NCI-H2029 treated with DMSO at 0.1 percent for 48 hours (cell line): ENCODE data around the gene SDR39U1.

Experiments
- DNase-seq: peaks from one replicate; lab custom pipeline; 2025; lab: John Stamatoyannopoulos, UW

The SDR39U1 gene

DNA sequence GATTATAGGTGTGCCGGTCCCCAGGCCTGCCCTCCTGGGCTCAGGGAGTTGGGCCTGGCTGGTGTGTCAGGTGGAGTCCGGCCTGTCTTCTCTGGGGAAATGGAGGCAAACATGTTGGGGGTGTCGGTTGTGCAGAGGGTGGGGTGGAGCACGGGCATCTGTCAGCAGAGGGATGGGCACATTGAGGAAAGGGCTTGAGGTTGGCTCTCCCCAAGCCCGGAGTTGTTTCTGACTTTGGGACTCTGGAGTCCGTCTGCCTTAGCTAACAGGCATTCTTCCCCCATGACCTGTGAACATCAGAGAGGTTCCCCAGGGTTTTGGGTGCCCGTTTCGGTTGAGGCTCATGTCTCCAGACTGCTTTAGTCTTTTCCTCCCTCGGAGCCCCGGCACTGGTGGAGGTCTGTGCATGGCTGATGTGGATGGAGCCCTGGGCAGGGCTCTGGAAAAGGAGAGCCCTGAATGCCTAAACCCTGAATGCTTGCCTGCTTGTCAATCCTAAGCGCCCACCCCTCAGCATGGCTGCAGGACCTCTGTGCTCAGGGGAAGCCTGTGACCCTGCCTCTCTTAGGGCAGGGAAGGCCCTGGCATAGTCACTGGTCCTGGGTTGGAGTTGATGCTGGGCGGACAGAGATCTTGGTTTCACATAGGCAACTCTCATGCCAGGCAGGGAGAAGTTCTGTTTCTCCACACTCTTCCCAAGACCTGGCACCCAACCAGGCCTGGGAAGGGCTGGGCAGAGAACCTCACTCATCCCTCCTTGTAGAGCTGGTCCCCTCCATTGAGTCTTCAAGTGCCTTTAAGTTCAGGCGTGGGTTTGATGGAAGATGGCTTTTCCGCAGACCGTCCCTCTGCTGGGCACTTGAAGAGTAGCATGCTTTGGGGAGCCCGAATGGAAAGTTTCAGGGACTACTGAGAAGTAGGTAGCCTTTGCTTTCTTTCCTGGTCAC, 30.9 kb downstream of the SDR39U1 start:
- DNase-seq, result no peak

DNA sequence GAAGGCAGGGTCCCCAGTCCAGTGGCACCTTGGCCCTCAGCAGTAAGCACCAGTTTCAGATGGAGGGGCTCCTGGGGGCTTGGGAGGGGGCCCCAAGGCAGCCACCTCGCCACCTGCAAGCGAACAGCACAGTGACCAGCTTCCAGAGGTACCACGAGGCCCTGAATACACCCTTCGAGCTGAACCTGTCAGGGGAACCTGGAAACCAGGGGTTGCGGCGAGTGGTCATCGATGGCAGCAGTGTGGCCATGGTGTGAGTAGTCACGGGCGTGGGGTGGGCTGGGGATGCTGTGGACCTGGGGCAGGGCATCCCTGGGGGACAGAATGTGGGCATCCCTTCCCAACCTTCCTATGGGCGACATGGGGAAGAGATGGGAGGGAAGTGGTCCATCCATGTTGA, 32.6 kb downstream of the SDR39U1 start:
- no peak for DNase-seq

DNA sequence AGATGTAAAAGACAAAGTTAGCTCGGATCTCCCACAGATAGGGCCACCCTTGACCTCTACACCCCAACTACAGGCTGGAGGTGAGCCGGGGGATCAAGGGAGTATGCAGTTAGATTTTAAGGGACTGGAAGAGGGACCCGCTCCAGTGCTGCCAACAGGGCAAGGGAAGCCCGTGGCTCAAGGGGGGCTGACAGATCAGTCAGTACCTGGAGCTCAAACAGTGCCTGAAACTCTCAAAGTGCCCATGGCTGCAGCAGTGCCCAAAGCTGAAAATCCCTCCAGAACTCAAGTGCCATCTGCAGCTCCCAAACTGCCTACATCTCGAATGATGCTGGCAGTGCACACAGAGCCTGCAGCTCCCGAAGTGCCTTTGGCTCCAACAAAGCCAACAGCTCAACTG, 33.4 kb downstream of the SDR39U1 start:
- no peak for DNase-seq

- DNase-seq, result no peak
These were observed 33.8 kb downstream of the SDR39U1 start for GRCh38 chr14:24408764-24409163.

DNA sequence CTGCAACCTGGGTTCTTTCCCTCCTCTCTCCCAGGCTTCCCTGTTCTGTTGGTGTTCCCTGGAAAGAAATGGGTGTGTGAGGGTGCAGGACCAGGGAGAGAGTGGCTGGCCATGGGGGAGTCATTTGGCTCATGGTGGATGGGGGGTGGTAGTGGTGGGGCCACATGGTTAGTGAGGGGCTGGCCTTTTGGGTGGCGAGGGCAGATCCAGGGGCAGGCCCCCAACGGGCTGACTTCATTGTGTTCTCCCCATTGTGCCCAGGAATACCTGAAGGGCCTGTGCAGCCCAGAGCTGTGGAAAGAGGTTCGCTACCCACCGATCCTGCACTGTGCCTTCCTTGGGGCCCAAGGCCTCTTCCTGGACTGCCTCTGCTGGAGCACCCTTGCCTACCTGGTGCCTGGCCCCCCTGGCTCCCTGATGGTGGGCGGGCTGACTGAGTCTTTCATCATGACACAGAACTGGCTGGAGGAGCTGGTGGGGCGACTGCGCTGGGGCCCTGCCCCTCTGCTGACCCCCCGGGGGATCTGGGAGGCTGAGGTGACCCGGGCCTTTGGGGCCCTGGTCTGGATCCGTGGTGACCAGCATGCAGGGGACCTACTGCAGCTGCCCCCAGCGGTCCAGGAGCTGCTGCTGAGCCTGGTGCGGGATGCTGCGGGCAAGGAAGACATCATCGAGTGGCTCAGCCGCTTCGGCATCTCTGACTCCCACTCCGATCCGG, 34.8 kb downstream of the SDR39U1 start:
- DNase-seq, result no peak

DNA sequence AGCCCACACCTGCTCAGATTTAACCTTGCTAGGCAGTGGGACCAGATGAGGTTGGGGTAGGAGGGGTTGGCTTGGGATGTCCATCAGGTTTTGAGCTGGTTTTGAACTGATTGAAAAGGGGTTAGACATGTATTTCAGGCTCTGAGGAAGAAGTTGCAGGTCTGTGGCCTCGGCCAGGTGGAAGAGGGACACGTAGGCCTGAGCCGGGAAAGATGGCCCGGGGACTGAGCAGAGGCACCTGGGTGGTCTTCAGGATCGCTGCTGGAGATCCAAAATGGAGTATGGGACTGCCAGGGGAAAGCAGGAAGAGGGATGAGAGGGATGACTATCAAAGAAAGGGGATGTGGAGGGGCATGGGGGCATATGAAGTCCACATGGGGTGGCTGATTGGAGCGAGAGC, 36.2 kb downstream of the SDR39U1 start:
- no peak for DNase-seq

DNA sequence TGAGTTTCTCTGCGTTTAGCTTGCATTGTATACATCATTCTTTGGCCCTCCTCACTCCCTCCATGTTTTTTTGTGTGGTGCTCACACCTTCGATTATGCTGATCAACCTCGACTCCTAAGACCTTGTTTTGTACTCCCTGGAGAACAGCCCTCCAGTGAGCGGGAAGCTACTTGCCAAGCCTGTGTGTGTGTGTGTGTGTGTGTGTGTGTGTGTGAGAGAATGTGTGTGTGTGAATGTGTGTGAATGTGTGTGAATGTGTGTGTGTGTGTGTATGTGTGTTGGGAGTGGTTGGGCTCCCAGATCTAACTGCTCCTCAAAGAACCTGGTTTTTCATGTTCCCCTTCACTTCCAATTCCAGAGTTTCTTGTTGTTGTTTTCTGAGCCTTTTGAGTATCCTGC, 37.8 kb downstream of the SDR39U1 start:
- no peak for DNase-seq

- no peak for DNase-seq
These were observed 39.1 kb downstream of the SDR39U1 start for GRCh38 chr14:24403294-24403998.

DNA sequence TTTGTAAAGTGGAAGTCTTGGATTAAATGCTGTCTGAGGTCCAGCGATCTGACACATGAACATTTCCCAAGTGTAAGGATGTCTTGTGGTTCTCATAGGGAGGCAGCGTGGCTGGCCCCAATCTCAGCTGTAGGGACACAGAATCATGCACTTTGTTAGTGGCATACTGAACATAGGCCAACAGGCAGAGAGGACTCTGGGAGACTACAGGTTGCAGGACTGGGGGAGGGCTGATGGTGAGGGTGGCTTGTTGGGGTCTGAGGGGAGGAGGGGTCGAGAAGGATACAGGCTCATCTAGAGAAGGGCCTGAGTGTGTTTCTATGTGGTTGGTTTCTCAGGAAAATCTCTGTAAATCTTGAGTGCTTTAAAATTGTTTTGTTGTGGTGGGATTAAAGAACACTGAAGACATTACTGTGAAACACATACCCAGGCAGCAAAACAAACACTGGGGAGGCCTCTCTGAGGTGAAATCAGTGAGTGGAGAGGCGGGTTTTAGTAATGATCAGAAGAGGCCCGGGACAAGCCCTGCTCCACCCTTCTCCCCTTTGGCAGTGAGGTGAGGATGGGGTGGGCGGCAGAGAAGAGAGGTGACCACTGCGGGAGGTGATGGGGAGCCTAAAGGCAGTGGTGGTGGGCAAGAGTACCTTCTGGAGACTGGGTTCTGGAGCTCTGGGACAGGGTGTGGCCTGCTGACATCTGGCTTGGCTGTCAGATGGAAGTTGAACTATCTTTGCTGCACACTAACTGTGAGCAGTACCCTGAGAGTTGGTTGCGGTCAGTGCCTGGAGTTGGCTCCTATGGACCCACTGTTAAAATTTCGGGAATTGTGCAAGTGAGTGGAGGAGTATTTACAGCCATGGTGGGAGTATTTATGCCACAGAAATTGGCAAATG, 40.5 kb downstream of the SDR39U1 start:
- no peak for DNase-seq

GRCh38 chr14:24399999-24400718, 42.4 kb downstream of the SDR39U1 start:
- DNase-seq, result no peak

DNA sequence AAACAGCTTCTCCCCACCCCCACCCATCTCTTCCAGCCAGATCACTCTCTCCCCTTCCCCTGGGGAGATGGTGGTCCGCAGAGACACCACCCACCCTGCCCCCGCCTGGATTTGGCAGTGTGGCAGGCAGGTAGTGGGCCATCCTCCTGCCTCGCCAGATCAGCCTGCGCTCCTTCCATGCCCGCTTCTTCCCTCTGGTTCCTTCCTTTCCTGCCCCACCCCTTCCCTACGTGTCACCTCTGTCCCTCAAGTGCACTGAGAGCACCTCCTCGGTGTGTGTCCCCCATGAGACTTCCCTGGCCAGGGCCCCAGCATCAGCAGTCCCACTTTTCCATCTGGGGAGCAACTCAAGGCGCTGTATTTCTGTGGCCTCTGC, 43.1 kb downstream of the SDR39U1 start:
- no peak for DNase-seq

- no peak for DNase-seq
These were observed 43.7 kb downstream of the SDR39U1 start, which contains the start of gene NYNRIN for GRCh38 chr14:24398653-24399446. NYNRIN (plus strand) TSS chr14:24399003; CDS start chr14:24399247, 244 bp downstream.

DNA sequence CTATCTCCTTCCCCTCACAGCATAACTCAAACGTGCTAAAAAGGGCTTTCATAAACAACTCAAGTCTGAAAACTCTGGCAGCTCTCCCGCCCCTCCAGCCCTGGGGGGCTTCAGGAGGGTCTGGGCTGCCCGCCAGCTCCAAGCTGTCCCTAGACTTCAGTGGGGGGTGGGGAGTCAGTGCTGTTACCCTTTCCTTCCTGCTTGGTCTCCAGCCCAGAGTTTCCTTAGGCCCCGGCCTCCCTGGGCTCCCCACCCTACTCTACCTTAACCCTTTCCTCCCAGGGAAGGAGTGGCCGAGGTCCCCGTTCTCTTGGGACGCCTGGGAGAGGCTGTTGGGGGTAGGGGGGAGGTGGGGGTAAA, 44.3 kb downstream of the SDR39U1 start:
- DNase-seq, result no peak

GRCh38 chr14:24397639-24398292, 44.8 kb downstream of the SDR39U1 start:
- DNase-seq, result no peak

DNA sequence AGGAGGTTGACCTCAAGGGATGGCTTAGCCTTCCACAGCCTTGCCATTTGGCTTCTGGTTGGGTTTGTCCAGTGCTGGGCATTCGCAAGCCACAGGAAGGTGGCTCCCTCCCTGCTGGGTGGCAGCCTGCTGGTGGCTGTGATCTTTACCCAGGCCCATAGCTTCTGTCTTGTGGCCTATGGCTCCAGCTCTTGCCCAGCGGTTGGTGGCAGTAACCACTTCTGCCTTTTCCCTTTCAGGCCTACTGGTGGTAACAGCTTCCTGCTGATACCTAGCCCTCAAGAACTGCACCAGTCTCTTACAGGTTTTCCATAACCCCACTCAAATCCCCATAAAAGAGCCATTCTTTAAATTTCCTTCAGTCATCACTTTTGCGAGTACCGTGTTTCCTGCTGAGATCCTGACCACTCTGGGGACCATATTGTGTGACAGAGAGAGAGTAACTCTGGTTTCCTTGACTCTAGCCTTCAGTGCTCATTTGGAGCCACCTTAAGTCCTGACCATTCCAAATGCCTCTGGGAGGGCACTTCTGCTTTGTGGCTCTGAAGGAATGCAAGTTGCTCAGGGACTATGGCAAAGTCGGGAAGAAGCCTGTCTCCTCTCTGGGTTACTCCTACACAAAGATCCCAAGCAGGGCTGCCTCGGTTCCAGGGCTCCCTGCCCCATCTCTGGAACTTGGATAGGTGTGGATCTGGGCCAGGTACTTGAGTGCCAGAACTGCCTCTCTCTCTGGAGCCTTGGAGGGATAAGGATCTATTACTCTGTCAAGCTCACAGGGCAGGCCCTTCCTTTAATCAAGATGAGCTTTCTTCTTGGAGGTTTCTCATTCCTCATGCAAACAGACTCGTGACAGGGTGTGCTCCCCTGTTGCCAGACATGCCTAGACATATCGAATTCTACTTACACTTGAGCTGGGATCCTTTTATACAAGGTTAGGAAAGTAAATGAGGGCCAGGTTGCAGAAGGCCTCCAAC, 46.7 kb downstream of the SDR39U1 start:
- no peak for DNase-seq

DNA sequence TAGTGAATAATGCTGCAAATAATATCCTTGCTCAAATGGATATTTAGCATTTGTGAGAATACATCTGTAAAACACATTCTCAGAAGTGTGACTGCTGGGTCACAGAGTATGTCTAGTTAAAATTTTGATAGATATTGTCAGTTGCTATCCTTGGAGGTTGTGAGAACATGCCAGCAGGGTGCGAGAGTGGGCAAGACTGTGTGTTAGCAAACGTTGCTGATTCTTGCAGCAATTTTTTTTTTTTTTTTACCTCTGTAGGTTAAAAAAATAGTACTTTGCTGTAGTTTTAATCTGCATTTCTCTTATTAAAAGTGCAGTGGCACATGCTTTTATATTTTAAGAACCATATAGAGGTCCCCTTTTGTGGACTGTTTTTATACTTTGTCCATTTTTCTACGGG, 48.3 kb downstream of the SDR39U1 start:
- DNase-seq, result no peak

- DNase-seq, result peak; percentile 80
These were observed 50.1 kb downstream of the SDR39U1 start for GRCh38 chr14:24392325-24393091.
